ENCODE measurements around the gene C4orf51.

Gene C4orf51

GRCh38 chr4:145760961-145761929 is 81.3 kb downstream of the C4orf51 start:
- H3K4me3 ChIP-seq (ENCODE audit: low read length): no peak overlapping the region
- DNase-seq (ENCODE audit: low read depth): no peak
- no peak for TF ChIP-seq CTCF (IDR thresholded peaks at IDR 0.05; ENCODE audit: insufficient read depth, low read depth, low read length, missing control alignments)

GRCh38 chr4:145762719-145763118 is 82.8 kb downstream of the C4orf51 start:
- no peak for TF ChIP-seq CTCF (IDR thresholded peaks at IDR 0.05; ENCODE audit: insufficient read depth, low read depth, low read length, missing control alignments)
- DNase-seq (ENCODE audit: low read depth): no peak
- H3K4me3 ChIP-seq (ENCODE audit: low read length): no peak overlapping the region

GRCh38 chr4:145763399-145763798 is 83.5 kb downstream of the C4orf51 start:
- DNase-seq (ENCODE audit: low read depth): no peak
- no peak overlapping the region for H3K4me3 ChIP-seq (ENCODE audit: low read length)
- TF ChIP-seq CTCF (IDR thresholded peaks at IDR 0.05; ENCODE audit: insufficient read depth, low read depth, low read length, missing control alignments): no peak

- no peak overlapping the region for H3K4me3 ChIP-seq (ENCODE audit: low read length)
- DNase-seq (ENCODE audit: low read depth): no peak
- no peak for TF ChIP-seq CTCF (IDR thresholded peaks at IDR 0.05; ENCODE audit: insufficient read depth, low read depth, low read length, missing control alignments)
These were observed 86.3 kb downstream of the C4orf51 start for GRCh38 chr4:145766273-145766672.

GRCh38 chr4:145769450-145770037 is 89.6 kb downstream of the C4orf51 start:
- no peak overlapping the region for H3K4me3 ChIP-seq (ENCODE audit: low read length)
- TF ChIP-seq CTCF (IDR thresholded peaks at IDR 0.05; ENCODE audit: insufficient read depth, low read depth, low read length, missing control alignments): no peak
- DNase-seq (ENCODE audit: low read depth): no peak

- no peak for DNase-seq (ENCODE audit: low read depth)
- TF ChIP-seq CTCF (IDR thresholded peaks at IDR 0.05; ENCODE audit: insufficient read depth, low read depth, low read length, missing control alignments): no peak
- no peak overlapping the region for H3K4me3 ChIP-seq (ENCODE audit: low read length)
These were observed 90.2 kb downstream of the C4orf51 start for GRCh38 chr4:145770124-145770523.

Data from epithelial cell of esophagus (primary cell).